Measurements from ENCODE around the gene FAM89B. TPM values are rescaled to one million over a fixed set of nuclear protein-coding genes. Genes with fewer than 3 reads are reported as not detected.

The FAM89B gene
- polyA plus RNA-seq, 3 donors, result 52.2 to 74.9 (median 66.3) TPM

DNA sequence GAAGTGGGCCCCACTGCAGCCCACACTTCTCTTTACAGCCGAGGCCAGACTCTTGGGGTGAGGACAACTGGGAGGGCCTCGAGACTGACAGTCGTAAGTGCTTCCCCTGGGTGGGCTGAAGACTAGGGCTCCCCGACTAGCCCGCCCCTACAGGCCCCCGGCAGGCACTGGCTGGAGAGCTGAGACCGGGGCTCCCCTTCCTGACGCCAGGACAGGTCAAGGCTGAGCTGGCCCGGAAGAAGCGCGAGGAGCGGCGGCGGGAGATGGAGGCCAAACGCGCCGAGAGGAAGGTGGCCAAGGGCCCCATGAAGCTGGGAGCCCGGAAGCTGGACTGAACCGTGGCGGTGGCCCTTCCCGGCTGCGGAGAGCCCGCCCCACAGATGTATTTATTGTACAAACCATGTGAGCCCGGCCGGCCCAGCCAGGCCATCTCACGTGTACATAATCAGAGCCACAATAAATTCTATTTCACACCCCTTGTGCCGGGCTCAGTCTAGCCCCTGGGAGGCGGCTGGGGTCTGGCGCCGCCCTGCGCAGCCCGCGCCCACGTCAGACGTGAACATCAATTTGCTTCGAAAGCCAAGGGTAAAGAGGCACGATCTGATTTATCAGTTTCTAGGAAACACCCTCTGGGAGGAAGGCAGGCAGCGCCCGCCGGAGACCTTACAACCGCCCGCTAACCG lies 34.0 kb upstream of the FAM89B start:
- H3K27ac ChIP-seq (ENCODE audit: low read depth, low read length), result no peak overlapping the region
- 83 to 89% (median 86%) methylated on average over 39 to 43 of the region's 43 CpGs for WGBS, 3 donors

DNA sequence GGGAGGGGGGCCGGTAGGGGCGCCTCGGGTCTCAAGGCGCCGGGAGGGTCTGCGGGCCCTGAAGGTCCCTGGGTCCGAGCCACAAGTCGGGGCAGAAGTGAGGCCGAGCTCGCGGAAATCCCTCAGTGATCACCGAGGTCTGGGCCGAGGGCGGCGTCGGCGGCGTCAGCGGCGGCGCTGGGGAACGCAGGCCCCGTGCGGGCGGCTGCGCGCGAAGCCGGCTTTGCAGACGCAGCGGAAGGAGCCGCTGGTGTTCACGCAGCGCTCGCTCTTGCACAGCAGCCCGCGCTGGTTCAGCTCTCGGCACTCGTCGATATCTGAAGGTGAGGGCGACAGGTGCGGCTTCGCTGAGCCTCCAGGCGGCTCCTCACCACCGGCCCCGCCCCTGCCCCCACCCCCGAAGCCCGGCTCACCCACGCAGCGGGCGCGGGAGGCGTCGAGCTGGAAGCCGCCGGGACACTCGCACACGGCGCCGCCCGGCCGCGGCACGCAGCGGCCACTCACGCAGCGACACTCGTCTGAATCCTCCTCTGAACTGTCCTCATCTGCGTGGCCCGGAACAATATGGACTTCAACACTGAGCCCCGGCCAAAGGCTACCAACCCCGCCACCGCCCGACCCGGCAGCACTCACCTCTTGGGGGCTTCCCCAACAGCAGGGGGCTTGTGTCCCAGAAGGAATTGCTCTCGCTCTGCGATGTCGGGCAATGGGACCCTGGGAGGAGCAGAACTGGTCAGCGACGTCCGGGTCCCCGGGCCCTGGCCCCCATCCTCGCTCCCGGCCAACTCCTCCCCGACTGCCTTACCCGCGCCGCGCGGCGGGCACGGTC lies 33.2 kb upstream of the FAM89B start:
- WGBS, 3 donors, result 82 to 92% (median 90%) methylated on average over 90 to 92 of the region's 92 CpGs
- no peak overlapping the region for H3K27ac ChIP-seq (ENCODE audit: low read depth, low read length)

DNA sequence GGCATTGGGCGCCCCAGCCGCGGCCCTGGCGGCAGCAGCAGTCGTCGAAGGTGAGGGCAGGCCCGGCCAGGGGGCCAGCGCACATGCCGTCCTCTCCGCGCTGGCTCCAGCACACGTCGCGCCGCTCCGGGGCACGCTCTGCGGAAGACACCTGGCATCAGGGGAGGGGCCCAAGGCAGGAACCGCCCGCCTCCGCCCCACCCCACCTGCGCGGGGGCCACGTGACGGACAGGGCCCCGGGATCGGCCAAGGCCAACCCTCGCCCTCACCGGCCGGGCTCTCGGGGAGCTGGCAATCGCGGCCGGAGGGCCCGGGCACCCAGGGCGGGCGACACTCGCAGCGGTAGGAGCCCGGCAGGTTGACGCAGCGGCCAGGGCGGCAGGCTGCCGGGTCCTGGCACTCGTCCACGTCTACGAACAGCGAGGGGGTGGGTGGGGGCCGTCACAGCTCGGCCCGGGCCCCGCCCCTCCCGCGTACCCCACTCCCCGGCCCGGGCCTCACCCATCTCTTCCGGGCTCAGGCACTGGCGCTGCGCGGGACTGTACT lies 32.5 kb upstream of the FAM89B start:
- H3K27ac ChIP-seq (ENCODE audit: low read depth, low read length), result no peak overlapping the region
- 12 to 26% (median 20%) methylated on average over 48 to 60 of the region's 60 CpGs for WGBS, 3 donors

DNA sequence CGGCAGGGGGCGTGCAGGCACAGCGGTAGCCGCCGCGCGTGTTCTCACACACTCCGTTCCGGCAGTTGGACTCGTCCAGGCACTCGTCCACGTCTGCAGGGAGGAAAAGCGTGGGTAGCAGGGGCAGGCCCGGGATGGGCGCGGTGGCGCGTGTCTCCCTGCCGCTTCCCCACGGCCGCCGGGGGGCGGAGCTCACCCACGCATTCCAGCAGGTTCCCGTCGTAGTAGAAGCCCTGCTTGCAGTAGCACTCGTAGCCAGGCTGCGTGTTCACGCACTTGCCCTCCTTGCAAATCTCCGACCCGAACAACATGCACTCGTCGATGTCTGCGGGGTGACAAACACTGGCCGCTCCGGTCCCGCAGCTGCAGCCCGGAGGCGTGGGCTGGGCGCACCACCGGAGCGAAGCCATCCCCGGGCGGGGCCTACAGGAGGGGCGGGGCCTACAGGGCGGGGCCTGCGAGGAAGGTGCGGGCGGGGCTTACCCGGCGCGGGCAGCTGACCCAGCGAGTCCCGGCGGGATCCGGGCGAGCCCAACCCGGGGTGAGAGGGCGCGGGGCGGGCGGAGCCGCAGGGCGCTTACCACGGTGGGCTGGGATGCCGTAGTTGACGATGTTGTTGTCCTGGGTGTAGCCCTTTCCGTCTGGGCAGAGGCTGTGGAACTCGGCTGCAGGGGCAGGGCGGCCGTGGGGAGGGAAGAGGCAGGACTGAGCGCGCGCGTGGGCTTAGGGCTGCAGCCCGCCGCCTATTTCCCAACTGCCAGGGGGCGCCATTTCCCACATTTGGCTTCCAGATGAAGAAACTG lies 31.8 kb upstream of the FAM89B start:
- H3K27ac ChIP-seq (ENCODE audit: low read depth, low read length), result no peak overlapping the region
- 0 to 1% (median 1%) methylated on average over 69 to 78 of the region's 78 CpGs for WGBS, 3 donors

DNA sequence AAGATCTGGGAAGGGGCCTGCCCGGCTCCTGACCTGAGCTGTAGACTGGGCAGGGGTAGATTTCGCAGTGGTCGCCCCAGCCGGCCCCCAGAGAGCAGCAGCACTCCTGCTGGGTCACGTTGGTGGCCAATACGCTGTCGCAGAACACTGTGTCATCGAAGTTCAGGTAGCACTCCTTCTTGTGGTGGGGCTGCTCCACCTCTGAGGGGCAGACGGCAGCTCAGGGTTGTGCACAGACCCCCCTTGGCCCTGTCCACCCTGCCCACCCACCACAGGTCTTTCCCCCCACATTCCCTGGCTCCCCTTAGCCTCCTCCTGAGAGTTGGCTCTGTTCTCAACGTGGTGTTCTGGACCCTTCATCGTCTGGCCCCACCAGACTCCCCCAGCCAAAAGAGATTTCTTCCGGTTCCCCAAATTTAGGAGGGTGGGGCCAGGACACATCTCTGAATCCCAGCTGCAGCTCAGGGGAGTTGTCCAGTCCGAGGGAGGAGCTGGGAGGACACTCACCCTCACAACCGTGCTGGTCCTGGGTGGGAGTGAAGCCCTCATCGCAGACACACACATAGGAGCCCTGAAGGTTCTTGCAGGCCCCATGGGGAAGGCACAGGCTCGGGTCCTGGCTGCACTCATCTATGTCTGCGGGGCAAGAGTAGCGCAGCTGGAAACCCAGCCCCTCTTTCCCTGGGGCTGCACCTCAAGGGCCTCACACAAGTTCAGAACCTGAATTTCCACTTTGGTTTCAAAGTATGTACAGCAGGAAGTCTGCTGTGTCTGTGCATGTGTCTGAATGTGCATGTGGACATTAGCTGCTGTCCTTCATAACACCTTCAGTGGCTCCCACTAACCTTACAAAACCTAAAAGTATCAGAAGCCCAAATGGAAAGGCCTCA lies 31.0 kb upstream of the FAM89B start:
- 36 to 37% (median 36%) methylated on average over 16 to 18 of the region's 18 CpGs for WGBS, 3 donors
- no peak overlapping the region for H3K27ac ChIP-seq (ENCODE audit: low read depth, low read length)

DNA sequence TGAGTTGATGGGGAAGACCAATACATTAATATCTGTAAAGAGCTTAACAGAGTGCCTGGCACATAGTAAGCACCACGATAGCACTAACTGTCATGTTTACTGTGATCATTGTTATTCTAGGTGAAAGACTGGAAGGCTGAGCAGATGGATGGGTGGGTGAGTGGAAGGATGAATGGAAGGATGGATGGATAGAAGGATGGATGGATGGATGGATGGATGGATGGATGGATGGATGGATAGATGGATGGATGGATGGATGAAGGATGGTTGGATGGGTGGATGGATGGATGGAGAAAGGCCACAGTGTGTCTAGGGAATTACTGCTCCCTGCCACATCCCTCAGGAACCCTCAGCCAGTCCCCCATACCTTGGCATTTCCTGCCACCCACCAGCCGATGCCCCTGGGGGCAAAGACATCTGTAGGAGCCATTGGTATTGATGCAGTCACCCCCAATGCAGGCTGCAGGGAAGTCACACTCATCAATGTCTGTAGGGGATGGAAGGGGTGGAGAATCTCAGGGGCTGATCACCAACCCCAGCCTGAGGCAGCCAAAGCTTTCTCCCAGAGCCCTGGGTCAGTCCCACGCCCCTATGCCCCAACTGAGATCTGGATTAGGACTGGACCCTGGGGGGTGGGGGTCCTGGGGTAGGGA lies 29.5 kb upstream of the FAM89B start:
- H3K27ac ChIP-seq (ENCODE audit: low read depth, low read length), result no peak overlapping the region

DNA sequence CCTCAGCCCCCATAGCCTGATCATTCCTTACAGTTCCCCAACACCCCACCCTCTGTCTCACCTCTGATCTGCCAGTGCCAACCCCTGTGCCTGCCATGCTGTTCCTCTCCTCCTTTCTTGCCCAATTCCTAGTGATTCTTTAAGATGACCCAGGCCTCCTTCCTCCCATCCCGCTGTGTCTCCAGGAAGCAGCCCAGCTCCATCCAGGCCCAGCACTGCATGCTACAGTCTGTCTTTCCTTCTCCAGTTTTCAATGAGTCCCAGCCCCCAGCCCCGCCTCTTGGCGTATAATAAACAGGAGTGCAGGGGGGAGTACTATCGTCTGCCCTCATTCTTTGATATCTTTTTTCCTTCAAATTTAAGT lies 26.5 kb upstream of the FAM89B start:
- WGBS, 3 donors, result 50 to 66% (median 51%) methylated on average over 4 of the region's 4 CpGs
- no peak overlapping the region for H3K27ac ChIP-seq (ENCODE audit: low read depth, low read length)

More for the DNA sequence above, 29.5 kb upstream of the FAM89B start:
- 91 to 94% (median 93%) methylated on average over 3 of the region's 3 CpGs for WGBS, 3 donors

DNA sequence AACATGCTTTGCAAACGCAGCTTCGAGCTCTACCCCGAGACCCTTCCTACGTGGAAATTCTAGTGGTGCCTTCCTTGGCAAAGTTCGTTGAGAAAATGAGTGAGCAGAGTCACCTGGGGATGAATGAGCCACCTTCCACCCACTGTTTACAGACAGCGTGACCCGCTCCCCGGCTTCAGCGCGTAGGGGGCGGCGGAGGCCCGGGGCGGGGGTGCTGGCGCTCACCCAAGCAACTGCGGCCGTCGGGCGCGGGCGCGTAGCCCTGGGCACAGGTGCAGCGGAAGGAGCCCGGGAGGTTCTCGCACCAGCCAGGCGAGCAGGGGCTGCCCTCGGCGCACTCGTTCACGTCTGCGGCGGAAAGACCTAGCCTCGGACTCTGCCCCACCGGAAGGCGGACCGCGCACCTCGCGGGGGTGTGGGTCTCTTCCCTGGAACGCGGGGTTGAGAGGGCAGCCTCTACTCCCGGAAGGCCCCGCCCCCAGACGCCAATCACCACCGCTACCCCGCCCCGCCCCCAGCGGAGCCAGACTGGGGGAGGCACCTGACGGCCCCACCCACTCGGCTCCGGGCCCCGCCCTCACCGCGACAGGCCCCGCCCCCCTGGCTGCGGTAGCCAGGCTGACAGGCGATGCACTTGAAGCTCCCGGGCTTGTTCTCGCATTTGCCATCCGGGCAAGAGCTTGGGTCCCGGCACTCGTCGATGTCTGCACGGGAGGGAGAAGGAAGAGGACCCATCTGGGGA lies 25.9 kb upstream of the FAM89B start:
- WGBS, 3 donors, result 14 to 46% (median 29%) methylated on average over 50 to 64 of the region's 64 CpGs
- no peak overlapping the region for H3K27ac ChIP-seq (ENCODE audit: low read depth, low read length)

DNA sequence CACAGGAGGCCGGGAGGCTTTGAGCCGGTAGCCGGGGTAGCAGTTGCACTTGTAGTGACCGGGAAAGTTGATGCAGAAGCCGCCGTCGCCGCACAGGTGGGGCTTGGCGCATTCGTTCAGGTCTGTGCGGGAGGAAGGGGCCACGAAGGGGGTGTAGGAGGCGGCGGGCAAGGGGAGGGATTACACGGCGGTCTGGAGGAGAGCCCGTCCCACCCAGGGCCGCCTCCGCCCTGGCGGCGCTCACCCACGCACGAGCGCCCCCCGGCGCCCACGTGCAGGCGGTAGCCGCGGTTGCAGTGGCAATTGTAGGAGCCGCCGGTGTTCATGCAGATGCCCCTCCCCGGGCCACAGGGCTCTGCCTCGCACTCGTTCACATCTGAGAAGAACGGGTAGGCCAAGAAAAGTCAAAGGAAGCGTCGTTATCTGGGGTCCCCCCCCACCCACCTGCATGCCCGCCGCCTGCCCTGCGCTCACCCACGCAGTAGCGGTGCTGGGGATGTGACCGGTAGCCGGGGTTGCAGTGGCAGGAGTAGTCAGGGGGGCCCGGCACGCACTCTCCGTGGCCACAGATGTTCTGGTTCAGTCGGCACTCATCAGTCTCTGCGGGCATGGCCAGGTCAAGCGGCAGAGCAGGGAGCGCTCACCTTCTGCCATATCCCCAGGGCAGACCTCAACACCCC lies 24.8 kb upstream of the FAM89B start:
- no peak overlapping the region for H3K27ac ChIP-seq (ENCODE audit: low read depth, low read length)
- 82 to 86% (median 83%) methylated on average over 49 to 52 of the region's 52 CpGs for WGBS, 3 donors

DNA sequence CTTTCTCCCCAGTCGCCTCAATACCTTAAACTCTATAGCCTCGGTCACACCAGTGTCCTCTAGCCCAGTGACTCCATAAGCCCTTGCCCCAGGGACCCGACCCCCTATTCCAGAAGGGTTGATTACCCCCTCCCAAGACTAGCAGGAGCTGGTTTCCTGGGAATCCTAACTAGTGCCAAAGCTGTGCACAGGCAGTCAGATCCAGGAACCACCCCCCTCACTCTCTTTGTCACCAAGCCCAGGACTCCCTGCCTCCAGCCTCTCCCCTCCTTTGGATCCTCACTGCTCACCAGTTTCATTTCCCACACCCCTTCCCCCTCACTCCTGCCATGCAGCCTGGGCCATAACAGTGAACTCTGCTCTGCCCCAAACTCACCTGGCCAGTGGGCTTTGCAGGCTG lies 23.9 kb upstream of the FAM89B start:
- no peak overlapping the region for H3K27ac ChIP-seq (ENCODE audit: low read depth, low read length)
- 85 to 91% (median 85%) methylated on average over 3 of the region's 3 CpGs for WGBS, 3 donors

DNA sequence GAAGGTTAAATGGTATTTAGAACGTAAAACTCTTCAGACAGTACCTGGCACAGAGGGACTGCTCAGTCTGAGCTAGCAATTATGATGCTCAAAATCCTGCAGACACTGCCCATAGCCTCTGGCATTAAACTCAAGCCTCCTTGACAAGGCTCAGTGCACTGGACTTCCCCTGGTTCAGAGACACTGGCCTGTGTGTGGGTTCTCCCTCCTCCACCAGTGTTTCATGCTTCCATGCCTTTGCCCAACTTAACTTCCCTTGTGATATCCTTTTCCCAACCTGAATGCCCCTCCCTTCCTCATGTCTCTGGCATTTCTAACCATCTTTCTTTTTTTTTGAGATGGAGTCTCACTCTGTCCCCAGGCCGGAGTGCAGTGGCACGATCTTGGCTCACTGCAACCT lies 23.2 kb upstream of the FAM89B start:
- 90 to 99% (median 94%) methylated on average over 3 of the region's 3 CpGs for WGBS, 3 donors
- H3K27ac ChIP-seq (ENCODE audit: low read depth, low read length), result no peak overlapping the region

DNA sequence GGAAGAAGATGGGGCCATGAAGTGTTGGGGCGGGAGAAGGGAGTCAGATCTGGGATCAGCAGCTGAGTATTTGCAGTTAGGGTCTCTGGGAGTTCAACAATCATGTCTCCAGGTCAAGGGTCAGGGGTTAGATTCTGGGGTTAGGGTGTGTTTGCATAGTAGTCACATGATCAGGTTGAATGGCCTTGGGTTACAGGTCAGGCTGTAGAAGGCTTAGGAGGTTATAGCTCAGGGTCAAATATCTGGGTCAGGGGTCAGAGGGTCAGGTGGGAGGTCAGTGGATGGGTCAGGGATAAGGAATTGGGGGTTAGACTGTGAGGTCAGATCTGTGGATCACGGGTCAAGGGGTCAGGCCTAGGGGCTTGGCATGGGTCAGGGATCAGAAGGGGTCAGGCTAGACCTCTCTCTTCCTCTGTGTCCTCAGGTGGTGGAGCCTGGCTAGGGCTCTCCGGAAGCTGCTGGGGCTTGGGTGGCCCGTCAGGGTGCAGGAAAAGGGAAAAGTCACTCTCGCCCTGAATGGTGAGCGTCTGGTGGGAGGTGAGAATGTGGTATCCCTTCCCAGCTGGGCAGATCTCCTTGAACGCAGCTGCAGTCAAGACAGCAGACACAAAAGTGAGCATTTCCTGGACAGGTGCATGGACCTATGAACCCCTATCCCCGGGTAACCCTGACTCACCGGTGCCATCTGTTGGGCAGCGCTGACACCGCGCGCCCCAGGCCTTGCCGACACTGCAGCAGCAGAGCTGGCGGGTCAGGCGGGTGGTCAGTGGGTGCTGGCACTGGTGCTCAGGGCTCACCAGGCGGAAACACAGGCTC lies 20.6 kb upstream of the FAM89B start:
- WGBS, 3 donors, result 32 to 67% (median 61%) methylated on average over 17 of the region's 17 CpGs
- no peak overlapping the region for H3K27ac ChIP-seq (ENCODE audit: low read depth, low read length)

DNA sequence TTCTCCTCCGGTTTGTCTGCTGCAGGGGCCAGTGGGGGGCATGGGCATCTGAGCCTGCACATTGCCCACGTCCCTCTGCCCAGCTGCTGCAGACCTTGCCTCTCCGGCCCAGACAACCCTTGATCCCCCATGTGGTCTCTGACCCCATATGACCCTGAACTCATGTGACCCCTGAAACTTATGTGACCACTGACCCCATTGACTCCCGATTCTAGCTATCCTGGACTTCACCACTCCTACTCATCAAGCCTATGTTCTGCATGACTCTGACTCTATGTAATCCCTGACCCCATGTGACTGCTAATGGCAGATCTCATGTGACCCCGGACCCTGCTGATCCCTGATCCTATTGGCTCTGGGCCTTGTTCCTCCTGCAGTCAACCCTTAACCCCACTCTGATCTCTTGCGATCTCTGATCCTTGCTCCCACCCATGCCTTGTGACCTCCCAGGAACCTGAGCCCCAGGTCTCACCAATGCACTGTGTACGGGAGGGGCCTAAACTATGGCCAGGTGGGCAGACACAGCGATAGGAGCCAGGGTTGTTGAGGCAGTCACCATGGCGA lies 19.9 kb upstream of the FAM89B start:
- 72 to 86% (median 82%) methylated on average over 9 of the region's 9 CpGs for WGBS, 3 donors
- H3K27ac ChIP-seq (ENCODE audit: low read depth, low read length), result no peak overlapping the region

DNA sequence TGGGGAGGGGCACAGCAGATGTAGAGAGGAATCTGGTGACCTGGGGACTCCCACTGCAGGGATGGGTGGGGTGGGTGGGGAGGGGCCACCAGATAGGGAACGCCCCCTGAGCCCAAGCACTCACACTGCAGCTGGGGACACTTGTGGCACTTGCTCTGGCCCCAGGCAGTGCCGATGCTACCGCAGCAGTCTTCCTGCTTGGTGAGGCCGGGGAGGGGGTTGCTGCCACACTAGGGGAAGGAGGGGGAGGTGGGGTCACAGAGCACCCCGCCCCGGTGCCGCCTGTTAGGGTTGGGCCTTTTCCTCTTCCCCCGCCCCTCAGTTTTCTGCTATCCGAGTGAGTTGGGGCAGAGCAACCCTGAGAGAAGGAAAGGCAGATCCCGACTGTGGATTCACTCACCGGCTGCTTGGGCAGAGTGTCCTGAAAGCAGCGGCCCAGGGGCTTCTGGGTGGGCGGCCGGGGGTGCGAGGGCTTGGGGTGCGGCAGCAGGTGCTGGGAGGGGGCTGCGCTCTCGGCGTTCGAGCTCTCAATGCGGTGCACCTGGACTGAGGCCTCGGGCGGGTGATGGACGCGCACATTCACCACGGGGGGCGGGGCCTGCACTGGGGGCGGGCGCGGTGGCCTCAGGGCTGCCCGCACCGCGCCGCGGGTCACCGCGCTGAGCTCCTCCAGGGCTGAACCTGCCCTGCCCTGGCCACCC lies 18.9 kb upstream of the FAM89B start:
- H3K27ac ChIP-seq (ENCODE audit: low read depth, low read length), result no peak overlapping the region
- 56 to 82% (median 75%) methylated on average over 26 to 37 of the region's 37 CpGs for WGBS, 3 donors
